Sciatic nerve (tissue), 2 donors: ENCODE measurements around the gene CINP. TPM values are rescaled to one million over a fixed set of nuclear protein-coding genes. Genes with fewer than 3 reads are reported as not detected.
A peak's percentile ranks its signal among the peaks of the same experiment; 100 is the strongest.

Source experiments
- ATAC-seq: fragments of 200-7000 bp; cut with Tn5 transposase; one replicate; pipeline ENCODE4 v1.9.1; 2020; ENCODE audit warnings: mild to moderate bottlenecking, moderate library complexity
- DNase-seq: peaks from one replicate; pipeline ENCODE4 v3.0.0-alpha.2; 2020; ENCODE audit warnings: low spot score
- intact Hi-C: fragments of 100-400 bp; cut with DNase I; formaldehyde crosslinking; loops from one replicate; pipeline ENCODE4 v1.14.2; 2022
- total RNA-seq: library from RNA; stranded (reverse); fragmentation: NEBNext Ultra II Directional; extraction: Animal tissue kit (Norgen Biotek cat#: 25700); gene quantifications from one replicate; pipeline ENCODE4 v1.2.1, GENCODE V29; 2021
- donor health status: DM: no; HTN: no; CAD: no.
- donor health status: DM: no; HTN: no; CAD: no.

The CINP gene
- total RNA-seq, 1 donor from 2014 or later, result 28.1 TPM

DNA sequence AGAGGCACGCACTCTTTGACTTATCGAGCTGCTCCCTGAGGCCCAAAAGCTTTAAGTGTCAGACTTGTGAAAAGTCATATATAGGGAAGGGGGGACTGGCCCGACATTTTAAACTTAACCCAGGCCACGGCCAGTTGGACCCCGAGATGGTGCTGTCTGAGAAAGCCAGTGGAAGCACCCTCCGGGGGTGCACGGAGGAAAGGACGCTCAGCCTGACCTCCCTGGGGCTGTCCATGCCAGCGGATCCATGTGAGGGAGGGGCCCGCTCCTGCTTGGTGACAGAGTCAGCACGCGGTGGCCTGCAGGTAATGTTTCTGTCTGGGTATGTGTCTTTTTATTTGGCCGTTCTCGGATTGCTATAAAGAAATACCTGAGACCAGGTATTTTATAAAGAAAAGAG lies 36.1 kb downstream of the CINP start:
- intact Hi-C loops, result no loop called here
- no peak for DNase-seq
- ATAC-seq, result no peak

DNA sequence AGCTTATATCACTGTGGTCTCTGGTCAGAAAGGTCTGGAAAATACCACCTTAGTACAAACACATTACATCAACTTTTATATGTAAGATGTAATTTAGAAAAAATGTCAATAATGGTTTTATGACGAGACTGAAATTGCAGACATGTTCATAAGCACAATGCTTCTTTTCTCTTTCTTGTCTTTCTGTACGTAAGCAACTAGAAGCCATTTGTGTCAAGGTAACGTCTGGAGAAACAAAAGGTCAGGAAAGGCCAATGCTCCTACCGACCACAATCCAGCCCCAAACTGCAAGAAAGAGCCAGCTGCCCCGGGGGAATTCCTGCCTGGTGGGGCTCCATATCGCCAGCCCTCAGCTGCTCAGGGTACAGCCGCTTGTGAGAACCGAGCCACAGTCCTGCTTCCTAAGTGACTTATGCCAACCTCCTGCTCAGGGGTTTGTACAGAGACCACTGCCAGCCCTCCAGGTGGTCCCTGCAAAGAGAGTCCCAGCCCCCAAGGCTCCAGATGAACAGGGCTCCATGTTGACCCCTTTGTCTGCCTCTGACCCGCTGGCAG lies 36.8 kb downstream of the CINP start:
- intact Hi-C loops, result no loop called here
- DNase-seq, result no peak
- ATAC-seq, result no peak

DNA sequence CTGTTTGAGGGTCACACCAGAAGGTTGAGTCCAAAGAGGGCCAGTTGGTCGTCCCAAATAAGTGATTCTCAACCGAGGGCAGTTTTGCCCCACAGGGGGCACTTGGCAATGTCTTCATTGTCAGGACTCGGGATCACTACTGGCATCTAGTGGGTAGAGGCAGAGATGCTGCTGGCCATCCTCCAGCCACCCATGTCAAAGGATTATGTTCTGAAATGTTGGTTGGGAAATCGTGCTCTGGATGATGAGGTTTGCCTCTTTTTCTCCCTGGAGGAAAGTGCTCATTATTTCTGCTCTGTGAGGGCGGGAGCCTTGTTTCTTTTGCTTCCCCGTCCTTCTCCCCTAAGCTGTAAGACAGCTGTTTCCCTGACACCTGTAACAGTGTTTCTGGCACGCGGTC lies 39.6 kb downstream of the CINP start:
- intact Hi-C loops, result no loop called here
- ATAC-seq, result peak; percentile 53
- DNase-seq, result peak; percentile 67

DNA sequence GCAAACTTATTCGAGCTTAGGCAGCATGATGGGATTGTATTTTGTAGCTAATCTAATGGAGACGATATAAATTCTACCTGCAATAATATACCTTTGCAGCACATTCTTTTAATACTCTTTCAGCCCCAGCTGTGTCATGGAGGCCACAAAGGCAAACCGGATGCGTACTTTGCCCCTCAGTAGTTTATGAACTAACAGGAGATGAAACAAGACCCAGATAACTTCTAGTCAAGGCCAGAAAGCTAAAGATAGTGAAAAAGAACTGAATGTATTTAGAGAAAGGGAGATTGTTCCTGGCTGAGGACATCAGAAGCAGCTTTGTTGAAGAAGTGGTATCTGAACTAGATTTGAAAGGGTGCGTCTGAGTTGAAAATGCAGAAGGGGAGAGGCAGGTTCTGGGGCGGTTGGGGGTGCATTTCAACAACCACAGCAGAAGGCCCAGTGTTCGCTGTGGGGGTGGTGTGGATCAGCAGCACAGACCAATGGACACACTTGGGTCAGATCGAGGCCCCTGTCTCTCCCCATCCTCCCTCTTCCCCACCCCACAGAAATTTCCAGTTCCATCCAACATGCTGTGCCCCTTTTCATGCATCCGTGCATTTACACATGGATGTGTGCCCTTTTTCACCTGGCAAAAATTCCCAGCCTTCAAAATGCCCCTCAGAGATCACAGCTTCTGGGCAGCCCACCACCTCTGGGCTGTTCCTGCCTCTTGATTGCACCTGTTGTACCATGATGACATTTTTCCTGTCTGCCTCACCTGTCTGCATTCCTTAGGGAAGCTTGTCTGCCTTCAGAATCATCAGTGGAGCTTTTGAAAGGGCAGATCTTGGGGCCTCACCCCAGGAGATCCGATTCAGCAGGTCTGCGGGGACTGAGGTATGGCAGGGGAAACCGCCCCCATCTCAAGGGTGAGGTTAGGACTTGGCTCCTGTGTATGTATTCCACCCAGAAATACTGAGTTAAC lies 41.0 kb downstream of the CINP start:
- intact Hi-C loops, result no loop called here
- DNase-seq, result no peak
- ATAC-seq, result no peak

DNA sequence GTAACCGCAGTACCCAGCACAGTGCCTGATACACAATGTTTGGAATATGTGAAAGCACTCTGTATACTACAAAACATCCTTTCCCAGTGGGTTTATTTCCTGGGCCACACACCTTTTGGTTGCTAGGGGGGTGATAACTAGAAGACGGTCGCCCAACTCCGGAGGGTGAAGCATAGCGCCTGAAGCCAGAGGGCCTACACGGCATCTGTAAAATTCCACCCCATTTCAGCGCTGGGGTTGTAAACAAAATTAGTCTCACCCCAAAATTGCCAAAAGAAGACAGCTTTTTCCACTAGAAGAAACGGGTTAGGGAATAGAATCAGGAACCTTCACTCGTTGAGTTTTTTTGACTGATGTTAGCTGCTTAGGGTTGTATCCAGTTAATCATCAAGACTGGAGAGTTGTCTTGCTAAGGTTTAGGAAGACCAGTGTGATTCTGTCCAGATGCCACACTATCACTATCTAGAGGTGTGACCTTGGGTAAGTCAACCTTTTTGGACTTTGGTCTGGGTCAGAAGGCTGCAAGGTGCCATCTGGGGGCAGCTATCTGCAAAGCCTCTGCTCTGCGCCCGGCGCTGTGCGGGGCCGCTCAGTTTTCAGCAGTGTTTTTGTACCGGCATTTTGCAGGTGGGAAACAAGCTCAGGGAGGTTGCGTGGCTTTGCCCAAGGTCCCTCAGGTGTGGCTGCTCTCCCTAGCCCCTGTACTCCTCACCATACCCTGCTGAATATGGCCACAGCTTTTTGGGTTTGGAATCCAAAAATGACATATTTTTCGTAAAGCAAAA lies 41.8 kb downstream of the CINP start:
- ATAC-seq (no peak), DNase-seq (no peak)
- intact Hi-C loops, result no loop called here

DNA sequence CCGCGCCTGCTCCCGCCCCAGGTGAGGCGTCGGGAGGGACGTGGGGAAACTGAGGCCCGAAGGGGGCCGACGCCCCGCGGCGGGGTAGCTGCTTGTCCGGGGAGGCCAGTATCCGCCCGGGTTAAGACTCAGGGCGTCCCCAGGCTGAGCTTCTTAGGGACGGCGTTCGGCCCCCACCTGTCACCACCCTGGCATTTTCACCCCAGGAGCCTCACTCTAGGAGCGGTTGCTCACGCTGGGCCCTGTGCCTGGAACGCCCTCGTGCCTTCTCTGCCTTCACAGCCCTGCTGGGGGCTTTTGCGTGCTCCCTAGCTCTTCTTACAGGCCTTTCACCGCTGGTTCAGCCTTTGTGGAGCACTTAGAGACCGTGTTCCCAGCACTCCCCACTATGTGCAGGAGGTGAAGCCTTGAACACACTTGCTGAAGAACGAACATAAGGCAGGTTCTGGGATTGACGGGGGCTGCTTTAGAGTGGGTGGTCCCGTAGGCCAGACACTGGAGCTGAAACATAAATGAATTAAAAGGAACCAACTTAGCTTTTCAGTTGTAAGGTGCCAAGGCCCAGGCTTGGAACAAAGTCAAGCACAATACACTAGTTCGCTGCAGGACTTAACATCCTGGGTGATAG lies 42.5 kb downstream of the CINP start:
- ATAC-seq (no peak), DNase-seq (peak; percentile 65)
- intact Hi-C loops, result no loop called here

DNA sequence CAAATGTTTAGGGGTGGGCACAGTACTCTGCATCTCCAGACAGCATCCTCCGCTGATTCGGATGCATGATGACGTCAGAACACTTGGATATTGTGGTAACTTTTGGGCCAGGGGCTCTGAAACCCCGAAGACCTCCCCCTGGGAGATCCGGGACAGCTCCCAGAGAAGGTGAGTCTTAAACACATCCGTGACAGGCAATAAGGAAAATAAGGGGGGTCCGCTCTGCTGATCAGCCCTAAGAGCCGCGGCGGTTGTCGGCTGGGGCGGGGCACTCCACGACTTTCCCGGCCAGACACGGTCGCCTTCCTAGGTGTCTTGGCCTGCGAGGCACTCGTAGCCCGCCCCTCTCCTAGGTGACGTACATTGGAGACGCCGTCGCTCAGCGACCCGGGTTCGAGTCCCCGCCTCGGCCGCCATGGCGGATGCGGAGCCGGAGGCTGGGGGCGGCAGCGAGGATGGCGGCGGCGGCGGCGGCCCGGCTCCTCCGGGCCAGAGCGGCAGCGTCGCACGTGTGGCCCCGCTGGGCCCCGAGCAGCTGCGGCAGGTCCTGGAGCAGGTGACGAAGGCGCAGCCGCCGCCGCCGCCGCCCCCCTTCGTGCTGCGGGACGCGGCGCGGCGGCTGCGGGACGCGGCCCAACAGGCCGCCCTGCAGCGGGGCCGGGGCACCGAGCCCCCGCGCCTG lies 43.2 kb downstream of the CINP start, which contains the start of gene ZNF839:
Gene ZNF839, plus strand, starts transcription at position 396 of the 682 bp plus-strand sequence. Its CDS starts 20 bp downstream, at position 416.
- ATAC-seq, result peak; percentile 83

DNA sequence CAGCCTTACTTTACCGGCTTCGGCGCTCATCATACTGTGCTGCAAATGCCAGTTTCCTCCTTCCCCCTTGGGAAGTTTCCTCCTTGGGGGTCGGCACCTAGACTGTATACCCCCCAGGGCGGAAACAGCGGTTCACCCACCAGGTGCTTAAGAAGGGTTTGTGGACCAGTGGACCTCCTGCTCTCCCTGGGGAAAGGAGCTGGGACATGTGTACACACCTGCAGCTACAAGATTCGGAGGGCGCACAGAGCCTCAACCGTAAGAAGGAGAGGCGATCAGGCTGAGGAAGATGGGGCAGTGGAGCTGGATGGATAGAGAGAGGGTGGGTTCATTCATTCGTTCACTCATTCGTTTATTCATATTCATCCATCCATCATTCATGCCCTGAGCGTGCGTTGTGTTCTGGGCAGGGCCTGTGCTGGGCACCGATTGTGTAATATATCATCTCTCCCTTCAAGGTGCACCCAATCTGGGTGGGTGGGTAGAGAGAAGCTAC lies 43.9 kb downstream of the CINP start:
- intact Hi-C loops, result no loop called here
- ATAC-seq (peak; percentile 3), DNase-seq (peak; percentile 65)

More for the DNA sequence above, 43.2 kb downstream of the CINP start, which contains the start of gene ZNF839:
- peak; percentile 96 for DNase-seq
- intact Hi-C loops, result no loop called here

DNA sequence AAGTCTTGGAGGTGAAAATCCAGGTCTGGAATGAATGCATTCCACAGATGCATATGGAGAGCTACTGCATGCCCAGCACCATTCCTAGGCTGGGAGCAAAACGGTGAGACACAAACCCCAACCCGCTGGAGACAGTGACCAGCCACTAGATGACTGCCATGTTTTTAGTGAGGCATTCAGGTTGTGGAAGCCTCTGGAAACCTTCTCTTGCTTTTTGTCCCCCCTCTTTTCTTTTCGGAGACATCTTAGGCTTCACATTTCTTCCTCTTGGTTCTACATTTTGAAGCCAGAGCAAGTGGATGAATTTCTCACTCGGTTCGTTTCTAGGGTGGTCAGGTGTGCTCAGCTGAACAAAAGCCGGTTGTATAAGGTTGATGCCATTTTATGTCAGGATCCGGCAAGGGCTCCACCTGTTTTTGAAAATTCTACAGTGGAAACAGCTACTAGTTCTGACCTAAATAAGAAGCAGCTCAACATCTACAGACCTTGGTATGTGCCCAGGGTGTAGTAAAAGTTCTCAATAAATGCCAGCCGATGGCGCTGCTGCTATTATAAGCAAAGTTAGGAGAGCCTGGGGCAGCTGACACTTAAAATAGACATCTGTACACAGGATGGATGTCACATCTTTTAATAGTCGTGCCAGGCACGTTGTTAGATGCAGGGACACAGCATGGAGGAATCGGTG lies 45.0 kb downstream of the CINP start:
- intact Hi-C loops, result no loop called here
- ATAC-seq (no peak), DNase-seq (no peak)

DNA sequence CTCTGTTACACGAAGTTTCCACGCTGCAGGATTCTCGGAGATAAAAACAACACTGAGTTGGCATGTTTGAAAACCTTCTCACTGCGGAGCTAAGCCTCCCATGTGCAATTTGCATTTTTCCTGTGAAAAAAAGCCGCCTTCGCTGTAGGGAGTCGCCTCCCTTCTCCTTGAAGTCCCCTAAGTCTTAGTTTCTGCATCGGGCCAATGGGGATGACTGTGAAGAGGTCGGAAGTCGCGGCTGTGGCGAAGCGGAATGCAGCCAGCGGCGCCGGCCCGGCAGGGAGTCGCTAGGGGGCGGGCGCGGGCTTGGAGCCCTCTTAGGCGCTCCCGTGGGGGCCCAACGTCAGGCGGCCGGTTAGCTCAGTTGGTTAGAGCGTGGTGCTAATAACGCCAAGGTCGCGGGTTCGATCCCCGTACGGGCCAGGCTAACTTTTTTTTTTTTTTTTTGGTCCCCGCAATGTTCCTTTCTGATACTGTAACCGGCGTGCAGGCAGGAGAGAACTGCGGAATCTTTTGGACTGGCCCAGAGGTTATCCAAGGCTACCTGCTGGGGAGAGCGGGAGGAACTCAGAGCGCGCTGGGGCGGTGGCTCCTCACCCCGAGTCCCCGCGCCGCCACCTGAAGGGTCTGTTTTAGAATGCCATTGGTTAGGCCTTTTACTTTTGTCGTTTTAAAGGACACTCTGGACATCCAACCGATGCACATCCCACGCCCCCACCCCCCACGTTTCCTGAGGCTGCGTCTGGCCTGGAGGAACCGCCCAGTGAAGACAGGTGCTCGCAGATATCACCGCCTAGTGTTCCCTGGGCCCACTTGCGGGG lies 45.7 kb downstream of the CINP start:
- ATAC-seq, result peak; percentile 86
- DNase-seq, result peak; percentile 96
- intact Hi-C loops, result no loop called here

DNA sequence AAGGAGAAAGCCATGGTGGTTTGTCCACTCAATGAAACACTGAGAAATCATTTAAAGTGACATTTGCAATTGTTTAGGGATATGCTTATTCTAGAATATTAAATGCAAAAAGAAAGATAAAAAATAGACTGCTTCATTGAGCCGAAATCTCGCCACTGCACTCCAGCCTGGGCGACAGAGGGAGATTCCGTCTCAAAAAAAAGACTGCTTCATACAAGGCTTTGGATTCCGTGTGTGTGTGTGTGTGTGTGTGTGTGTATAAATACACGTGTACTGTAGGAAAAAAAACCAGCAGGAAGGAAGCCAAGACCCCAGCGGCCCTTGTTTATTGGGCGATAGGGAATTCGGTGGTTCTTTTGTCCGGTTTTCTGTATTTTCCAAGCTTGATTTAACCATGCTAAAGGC lies 46.4 kb downstream of the CINP start:
- DNase-seq, result peak; percentile 81
- ATAC-seq, result peak; percentile 14
- intact Hi-C loops, result no loop called here

DNA sequence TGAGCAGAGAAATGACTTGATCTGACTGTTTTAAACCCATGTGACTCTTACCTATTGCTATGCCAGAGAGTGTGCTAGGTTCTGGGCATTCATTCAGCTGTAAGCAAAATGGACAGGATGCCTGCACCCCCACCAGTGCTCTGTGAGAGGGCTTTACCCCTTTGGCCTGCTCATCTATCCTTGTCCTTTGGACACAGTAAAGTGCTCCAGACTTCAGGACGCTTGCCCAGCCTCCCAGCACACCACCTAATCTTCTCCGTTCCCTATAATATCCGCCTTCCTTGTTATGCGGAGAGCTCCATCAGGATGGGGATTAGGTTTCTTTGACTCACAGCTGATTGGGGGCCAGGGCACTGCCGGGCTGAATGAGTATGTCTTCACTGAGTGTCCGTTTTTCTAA lies 47.6 kb downstream of the CINP start:
- no peak for ATAC-seq
- intact Hi-C loops, result no loop called here
- no peak for DNase-seq

DNA sequence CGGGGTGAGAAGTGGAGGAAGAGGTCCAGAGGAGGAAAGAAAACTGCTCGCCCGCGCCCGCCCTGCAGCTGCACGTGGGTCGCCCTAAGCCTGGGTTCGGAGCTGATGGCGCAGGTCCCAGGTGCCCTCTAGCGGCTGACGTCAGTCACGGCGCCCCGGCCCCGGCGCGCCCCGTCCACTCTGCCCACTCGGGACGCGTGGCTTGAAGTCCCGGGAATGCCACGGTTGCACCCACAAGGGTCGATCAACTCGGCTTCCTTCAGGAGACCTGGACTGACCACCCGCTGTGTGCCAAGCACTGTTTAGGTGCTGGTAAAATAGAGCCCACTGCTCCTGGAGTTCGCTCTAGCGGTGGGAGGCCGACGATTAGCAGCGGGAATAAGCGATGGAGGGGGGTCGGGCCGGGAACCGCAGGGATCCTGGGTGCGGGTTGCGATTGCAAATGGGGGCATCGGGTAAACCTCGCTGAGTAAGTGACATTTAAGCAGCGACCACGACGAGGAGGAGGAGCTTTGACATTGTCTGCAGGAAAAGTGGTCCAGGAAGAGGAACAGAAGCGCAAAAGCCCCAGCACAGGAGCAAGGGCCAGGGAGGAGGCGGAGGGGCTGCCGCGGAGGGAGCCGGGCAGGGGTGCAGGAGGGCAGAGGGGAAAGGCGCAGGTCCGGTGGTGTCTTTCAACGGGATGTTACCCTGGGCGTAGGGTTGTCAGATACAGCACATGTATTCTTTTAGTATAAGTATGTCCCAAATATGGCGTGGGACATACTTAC lies 48.3 kb downstream of the CINP start:
- intact Hi-C loops, result loop anchor here (5.0 kb wide), 1 partner anchor 77 kb away; no protein-coding TSS in a partner anchor
- DNase-seq (peak; percentile 92), ATAC-seq (peak; percentile 84)

DNA sequence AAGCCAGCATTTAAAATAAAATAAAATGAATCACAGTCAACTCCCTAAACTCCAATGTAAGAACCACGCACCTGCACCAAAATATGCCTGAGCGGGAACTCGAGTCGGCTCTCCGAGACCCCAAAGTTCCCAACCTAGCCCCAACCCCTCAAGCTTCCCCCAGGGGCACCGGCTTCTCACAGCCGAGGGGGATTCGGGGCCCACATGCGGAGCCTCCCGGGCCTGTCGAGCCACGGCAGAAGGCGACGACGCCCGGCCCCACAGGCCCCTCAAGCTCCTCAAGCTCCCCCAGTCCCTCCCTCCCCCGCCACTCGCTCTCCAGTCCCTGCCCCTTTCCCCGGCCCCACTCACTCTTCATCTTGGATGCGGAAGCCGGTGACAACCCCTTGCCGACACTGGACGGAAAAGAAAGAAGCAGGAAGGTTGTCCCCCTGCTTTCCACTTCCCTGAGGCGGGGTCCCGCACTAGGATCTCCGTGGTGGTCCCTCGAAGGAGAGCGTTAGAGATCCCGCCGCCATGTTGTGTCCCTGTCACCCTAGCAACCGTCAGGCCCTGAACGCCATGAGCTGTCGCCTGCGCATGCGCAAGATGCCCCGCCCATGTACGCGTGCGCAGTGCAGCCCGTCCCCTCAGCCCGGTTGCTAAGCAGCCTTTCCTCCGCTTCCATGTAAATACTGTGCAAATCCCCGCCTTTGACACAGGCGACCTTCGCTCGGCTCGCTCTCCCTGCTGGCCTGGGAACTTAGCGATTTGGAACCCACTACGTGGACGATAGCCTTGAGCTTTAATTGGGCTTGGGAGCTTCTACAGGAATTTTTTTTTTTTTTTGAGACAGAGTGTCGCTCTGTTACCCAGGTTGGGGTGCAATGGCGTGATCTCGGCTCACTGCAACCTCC lies 57.8 kb downstream of the CINP start, which contains the start of gene MOK:
Gene MOK, minus strand, starts transcription at position 554 of the 896 bp plus-strand sequence. Its CDS starts 196 bp downstream, at position 358.
- intact Hi-C loops, result no loop called here
- peak; percentile 97 for DNase-seq
- ATAC-seq, result peak; percentile 99

DNA sequence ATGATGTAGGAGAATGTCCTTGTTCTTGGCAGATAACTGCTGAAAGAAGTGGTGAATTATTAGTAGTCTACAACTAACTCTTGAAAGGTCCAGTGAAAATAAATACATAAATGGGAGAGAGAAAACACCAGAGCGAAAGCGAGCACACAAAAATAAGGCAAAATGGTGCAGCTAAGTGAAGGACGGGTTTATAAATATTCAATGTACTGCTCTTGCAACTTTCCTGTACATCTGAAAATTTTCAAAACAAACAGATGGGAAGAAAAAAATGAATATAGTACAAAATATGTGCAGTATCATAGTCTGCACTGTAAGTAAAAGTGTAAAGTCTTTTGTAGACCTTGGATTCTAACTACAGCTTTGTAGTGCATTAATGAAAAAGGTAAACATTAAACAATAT lies 59.0 kb downstream of the CINP start:
- DNase-seq (no peak), ATAC-seq (no peak)
- intact Hi-C loops, result no loop called here
